Measurements from ENCODE around the gene ANGPTL2.

ANGPTL2 gene

DNA sequence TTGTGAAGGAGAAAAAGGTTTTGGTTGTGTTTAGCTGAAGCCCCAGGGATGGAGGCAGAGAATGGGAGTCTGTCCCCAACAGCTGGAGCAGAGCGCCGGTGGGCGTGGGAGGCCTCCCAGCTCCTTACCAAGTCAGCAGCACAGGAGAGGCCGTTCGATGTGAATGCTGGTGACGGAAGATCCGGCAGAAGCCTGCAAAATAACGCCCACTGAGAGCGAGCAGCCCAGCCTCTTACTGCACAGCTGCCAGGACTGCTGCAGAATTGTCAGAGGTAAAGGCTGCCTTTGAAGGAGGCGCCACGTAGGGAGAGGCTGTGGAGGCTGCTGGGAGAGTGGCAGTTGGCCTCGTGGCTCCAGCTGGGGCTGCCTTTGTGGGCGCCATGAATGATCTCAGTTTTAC is 26.2 kb downstream of the ANGPTL2 start:
- no peak for TF ChIP-seq POLR2A (IDR thresholded peaks at IDR 0.05; ENCODE audit: low read depth, low read length)
- no peak for TF ChIP-seq POLR2AphosphoS5 (IDR thresholded peaks at IDR 0.05; ENCODE audit: low read depth, low read length)
- no peak for TF ChIP-seq TAF1 (IDR thresholded peaks at IDR 0.05; ENCODE audit: borderline replicate concordance, low read depth, low read length)
- no peak for FAIRE-seq

DNA sequence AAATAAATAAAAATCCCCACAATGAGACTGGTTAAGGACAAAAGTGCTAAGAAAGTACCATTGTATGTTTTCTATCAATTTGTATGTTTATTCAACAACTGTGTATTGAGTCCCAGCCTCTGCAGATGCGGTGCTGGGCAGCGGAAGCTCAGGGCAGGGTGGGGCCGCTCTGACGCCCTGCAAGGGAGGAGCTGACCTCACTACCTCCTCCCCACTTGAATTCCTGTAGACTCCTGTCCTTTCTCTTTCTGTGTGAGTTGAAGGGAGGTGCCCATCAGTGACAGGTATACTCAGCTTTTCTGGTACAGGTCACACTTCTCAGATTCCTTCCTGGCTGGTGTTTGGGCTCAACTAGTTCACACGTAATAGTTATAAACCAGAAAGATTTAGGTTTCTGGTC is 27.0 kb downstream of the ANGPTL2 start:
- no peak for DNase-seq (ENCODE audit: insufficient read length)
- no peak for FAIRE-seq
- TF ChIP-seq POLR2AphosphoS5 (IDR thresholded peaks at IDR 0.05; ENCODE audit: low read depth, low read length) (no peak), TAF1 (IDR thresholded peaks at IDR 0.05; ENCODE audit: borderline replicate concordance, low read depth, low read length) (no peak), POLR2A (IDR thresholded peaks at IDR 0.05; ENCODE audit: low read depth, low read length) (no peak)

More for the DNA sequence above, 26.2 kb downstream of the ANGPTL2 start:
- DNase-seq (ENCODE audit: insufficient read length), result no peak

DNA sequence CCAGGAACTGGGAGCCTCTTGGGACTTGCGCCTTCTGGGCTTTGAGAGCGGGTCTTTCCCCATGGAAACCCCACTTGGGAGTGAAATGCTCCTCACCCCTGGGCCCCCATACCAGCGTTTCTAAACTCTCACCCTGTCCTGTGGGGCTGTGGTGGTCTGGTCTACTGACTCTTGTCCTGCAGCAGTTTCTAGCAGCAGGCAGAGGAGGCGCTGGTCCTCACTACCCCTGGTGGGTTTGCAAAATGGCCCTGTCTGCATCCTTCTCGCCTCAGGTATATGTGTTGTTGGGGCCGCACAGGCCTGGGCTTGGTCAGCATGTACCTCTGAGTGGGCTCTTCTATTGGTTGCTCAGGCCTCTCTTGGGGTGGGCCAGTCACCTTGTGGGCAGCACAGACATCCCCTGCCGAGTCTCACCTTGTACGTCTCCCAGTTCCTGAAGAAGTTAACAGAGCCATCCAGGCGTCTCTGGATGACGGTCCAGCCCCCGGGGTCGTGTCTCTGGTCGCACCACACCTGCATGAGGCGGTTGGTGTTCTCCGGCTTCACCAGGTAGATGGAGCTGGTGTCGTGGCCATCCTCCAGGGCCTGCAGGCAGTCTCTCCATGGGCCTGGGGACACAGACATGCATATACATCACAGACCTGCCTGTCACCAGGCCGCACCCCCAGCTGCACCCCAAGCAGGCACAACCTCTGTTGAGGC is 29.0 kb downstream of the ANGPTL2 start:
- TF ChIP-seq TAF1 (IDR thresholded peaks at IDR 0.05; ENCODE audit: borderline replicate concordance, low read depth, low read length) (no peak), POLR2AphosphoS5 (IDR thresholded peaks at IDR 0.05; ENCODE audit: low read depth, low read length) (no peak), POLR2A (IDR thresholded peaks at IDR 0.05; ENCODE audit: low read depth, low read length) (no peak)
- DNase-seq (ENCODE audit: insufficient read length), result no peak
- no peak for FAIRE-seq

DNA sequence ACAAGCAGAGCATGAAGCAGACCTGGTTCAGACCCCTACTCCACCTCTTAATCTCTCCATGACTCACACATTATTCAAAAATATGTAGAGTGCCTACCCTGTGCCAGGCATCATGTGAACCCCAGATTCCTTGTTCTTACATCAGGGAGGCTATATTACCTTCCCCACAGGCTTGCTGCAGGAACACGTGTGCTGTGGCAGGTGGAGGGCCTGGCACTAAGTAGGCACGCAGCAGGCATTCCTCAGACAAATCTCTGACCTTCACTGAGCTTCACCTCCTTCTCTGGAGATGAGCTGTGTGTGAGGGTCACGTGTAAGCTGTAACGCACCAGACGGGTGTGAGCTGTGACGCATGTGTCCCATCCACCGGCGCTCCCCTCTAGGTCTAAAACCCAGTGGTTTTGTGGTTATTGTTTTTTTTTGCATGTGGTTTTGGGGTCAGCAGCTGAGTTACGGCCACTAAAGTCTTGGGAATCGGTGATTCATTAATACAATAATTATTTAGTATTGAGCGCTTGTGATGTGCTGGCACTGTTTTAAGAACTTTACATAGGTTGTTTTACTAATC is 30.3 kb downstream of the ANGPTL2 start:
- FAIRE-seq, result no peak

DNA sequence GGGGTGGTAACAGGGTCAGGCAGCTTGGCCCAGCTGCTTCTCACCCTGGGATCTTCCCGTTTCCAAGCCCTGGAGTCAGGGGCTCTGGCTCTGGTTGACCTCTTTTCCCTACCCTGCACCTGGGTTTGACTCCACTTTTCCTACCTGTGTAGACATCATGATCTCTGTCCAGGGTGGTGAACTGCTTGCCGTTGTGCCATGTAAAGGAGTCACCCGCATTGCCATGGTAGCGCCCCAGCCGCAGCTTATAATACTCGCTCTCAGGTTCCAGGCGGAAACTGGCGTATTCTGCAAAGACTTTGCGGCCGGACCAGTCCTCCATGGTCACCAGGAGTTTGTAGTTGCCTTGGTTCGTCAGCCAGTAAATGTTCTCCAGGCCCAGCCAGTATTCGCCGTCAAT is 30.9 kb downstream of the ANGPTL2 start:
- DNase-seq (ENCODE audit: insufficient read length) (no peak), FAIRE-seq (no peak)
- TF ChIP-seq POLR2AphosphoS5 (IDR thresholded peaks at IDR 0.05; ENCODE audit: low read depth, low read length) (no peak), POLR2A (IDR thresholded peaks at IDR 0.05; ENCODE audit: low read depth, low read length) (no peak), TAF1 (IDR thresholded peaks at IDR 0.05; ENCODE audit: borderline replicate concordance, low read depth, low read length) (no peak)

More for the DNA sequence above, 30.3 kb downstream of the ANGPTL2 start:
- DNase-seq (ENCODE audit: insufficient read length), result no peak
- TF ChIP-seq TAF1 (IDR thresholded peaks at IDR 0.05; ENCODE audit: borderline replicate concordance, low read depth, low read length) (no peak), POLR2A (IDR thresholded peaks at IDR 0.05; ENCODE audit: low read depth, low read length) (no peak), POLR2AphosphoS5 (IDR thresholded peaks at IDR 0.05; ENCODE audit: low read depth, low read length) (no peak)

DNA sequence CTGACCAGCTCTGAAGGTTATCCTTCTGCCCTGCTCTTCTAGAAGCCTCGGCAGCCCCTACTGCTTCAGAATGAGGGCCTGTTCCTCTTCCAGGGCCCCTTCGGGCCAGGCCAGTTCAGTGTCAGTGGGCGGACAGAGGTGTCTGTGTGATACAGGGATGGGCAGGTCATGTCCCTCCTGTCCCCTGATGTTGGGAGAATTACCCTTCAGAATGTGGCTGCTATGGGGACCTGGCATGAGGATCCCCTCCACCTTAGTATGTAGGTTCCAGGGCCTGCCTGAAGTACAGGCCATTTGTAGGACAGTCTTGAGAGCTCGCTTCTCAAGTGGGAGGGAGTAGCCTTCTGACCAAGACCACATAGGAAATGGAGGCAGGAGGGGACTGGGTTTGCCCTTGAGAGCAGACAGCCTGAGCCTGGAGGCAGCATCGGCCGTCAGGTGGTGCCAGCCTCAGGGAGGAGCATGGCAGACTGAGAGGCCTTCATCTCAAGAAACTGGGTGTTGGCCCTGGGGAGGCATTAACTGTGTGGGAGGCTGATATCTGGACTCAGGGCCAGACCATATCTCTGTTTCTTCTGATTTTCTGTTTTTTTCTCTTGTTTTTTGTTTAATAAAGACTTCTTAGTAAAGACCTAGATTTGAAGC is 32.0 kb downstream of the ANGPTL2 start:
- DNase-seq (ENCODE audit: insufficient read length), result no peak
- FAIRE-seq, result no peak
- no peak for TF ChIP-seq POLR2AphosphoS5 (IDR thresholded peaks at IDR 0.05; ENCODE audit: low read depth, low read length)
- no peak for TF ChIP-seq POLR2A (IDR thresholded peaks at IDR 0.05; ENCODE audit: low read depth, low read length)
- TF ChIP-seq TAF1 (IDR thresholded peaks at IDR 0.05; ENCODE audit: borderline replicate concordance, low read depth, low read length), result no peak

DNA sequence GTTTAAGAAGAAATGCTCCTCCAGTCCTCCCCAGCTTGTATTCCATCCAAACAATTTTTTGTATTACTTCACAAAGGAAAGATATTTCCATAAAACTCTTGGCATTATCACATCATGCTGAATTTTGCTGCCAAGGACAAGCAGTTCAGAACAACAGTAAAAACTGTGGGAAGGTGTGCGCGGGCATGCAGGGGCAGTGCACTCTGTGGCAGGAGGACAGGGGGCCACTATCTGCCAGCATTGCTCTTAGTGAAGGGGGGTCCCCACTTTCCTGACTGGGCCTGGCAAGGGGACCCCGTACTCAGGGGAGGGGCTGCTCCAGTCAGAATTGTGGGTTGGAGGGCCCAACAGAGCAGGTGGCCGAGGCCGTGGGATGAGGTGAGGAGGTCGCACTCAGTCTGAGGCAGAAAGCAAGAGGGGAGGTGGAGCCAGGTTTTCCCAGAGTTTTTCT is 32.8 kb downstream of the ANGPTL2 start:
- DNase-seq (ENCODE audit: insufficient read length), result no peak
- no peak for FAIRE-seq
- no peak for TF ChIP-seq POLR2AphosphoS5 (IDR thresholded peaks at IDR 0.05; ENCODE audit: low read depth, low read length)
- TF ChIP-seq TAF1 (IDR thresholded peaks at IDR 0.05; ENCODE audit: borderline replicate concordance, low read depth, low read length), result no peak
- no peak for TF ChIP-seq POLR2A (IDR thresholded peaks at IDR 0.05; ENCODE audit: low read depth, low read length)

DNA sequence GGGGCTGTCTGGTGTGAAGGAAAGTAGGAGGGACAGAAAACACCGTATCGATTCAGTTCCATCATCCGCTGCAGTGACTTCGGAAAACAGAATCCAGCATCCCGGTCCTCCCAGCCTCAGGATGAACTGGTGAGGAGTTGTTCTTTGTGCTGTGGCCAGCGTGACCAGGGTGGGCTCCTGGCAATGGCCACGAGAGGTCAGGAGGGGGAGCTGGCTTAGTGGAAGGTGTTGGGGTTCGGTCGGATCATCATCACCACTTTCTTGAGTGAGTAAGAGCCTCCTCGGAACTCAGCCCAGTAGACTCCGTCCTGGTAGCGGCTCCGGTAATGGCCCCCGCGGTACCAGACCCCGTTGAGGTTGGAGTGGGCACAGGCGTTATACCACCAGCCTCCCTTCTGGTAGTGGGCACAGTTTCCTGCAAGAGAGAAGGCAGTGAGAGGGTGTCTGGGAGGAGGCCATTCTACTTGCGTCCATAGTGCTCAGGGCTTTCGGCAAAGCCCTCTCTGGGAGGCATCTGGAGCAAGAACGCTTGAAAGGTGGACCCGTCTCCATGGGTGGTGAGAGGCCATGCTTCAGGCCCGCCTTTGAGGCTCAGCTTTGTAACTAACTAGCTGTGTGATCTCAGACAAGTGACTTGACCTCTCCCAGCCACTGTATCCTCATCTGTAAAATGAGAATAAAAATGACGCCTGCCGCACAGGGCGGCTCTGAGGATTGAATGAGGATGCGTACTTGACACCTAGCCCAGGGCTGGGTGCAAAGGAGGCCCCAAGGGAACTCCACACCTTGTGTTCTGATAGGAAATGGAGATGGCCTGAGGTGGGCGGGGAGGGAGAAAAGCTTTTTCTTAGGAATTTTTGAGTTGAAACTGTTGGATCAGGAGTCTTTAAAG is 33.5 kb downstream of the ANGPTL2 start:
- no peak for DNase-seq (ENCODE audit: insufficient read length)
- FAIRE-seq, result no peak
- TF ChIP-seq POLR2A (IDR thresholded peaks at IDR 0.05; ENCODE audit: low read depth, low read length) (no peak), POLR2AphosphoS5 (IDR thresholded peaks at IDR 0.05; ENCODE audit: low read depth, low read length) (no peak), TAF1 (IDR thresholded peaks at IDR 0.05; ENCODE audit: borderline replicate concordance, low read depth, low read length) (no peak)

DNA sequence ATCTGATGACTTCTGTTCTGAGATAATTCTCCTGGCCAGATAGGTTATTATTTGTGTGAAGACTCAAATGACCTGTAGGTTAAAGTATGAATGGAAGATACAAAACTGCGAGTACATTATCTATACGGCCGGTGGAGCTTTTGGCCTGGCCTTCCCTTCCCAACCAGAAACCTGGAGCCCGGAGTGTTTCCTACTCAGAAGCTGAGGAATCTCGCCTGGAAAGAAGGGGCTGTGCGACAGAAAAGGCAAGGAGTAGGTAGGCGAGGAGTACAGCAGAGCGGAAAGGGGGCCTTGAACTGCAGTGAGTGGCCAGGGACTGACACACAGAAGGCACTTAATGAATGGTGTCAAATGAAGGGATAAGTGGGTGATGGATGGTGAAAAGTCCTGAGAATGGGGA is 34.6 kb downstream of the ANGPTL2 start:
- DNase-seq (ENCODE audit: insufficient read length), result no peak
- FAIRE-seq, result no peak
- TF ChIP-seq POLR2A (IDR thresholded peaks at IDR 0.05; ENCODE audit: low read depth, low read length), result no peak
- no peak for TF ChIP-seq TAF1 (IDR thresholded peaks at IDR 0.05; ENCODE audit: borderline replicate concordance, low read depth, low read length)
- TF ChIP-seq POLR2AphosphoS5 (IDR thresholded peaks at IDR 0.05; ENCODE audit: low read depth, low read length), result no peak

DNA sequence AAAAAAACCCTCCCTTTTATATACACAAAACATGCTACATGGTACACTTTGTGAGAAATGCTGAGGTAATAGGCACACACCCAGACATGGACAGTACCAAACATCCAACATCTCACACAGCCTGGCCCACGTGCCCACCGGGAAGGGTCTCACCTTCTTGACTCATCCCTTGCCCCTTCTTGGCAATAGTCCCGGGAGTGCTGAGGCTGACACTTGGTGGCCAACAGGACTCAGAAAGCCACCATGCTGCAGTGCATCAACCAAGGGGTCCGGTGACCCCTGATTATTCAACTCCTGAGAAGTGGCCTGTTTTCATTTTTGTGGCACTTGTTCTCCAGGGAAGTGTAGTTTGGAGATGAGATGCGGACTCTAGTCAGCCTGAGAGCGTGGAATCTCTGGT is 35.0 kb downstream of the ANGPTL2 start:
- FAIRE-seq (no peak), DNase-seq (ENCODE audit: insufficient read length) (no peak)
- TF ChIP-seq POLR2A (IDR thresholded peaks at IDR 0.05; ENCODE audit: low read depth, low read length) (no peak), TAF1 (IDR thresholded peaks at IDR 0.05; ENCODE audit: borderline replicate concordance, low read depth, low read length) (no peak), POLR2AphosphoS5 (IDR thresholded peaks at IDR 0.05; ENCODE audit: low read depth, low read length) (no peak)

DNA sequence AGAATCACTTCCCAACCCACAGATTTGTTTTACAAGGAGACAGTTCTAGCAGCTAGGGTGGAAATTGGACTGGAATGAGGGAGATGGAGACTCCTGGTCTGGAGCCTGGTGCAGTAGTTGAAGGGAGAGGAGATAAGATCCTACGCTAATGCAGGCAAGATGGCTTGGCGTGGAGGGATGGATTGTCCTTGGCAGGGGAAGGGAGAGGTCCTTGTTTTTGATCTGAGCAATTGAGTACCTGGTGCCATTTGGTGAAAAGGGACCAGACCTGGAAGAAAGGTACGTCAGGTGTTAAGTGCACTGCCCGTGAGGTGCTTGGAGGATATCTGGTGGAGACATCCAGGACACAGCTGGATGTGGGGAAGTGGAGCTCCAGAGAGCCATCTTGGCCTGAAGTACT is 35.7 kb downstream of the ANGPTL2 start:
- FAIRE-seq (no peak), DNase-seq (ENCODE audit: insufficient read length) (no peak)
- TF ChIP-seq POLR2A (IDR thresholded peaks at IDR 0.05; ENCODE audit: low read depth, low read length), result no peak
- TF ChIP-seq POLR2AphosphoS5 (IDR thresholded peaks at IDR 0.05; ENCODE audit: low read depth, low read length), result no peak
- TF ChIP-seq TAF1 (IDR thresholded peaks at IDR 0.05; ENCODE audit: borderline replicate concordance, low read depth, low read length), result no peak

Measured in GM12892 (cell line).